ENCODE measurements around the gene CBLB. TPM values are rescaled to one million over a fixed set of nuclear protein-coding genes. Genes with fewer than 3 reads are reported as not detected.
"Not testable (repeated sequence)": the region's sequence is repeated elsewhere in the genome, so short reads cannot be mapped to it uniquely, and the experiment has no call there.

CBLB gene
- total RNA-seq, 6 experiments from 2014 or later, result 17.6 to 22.6 (median 20.6) TPM

DNA sequence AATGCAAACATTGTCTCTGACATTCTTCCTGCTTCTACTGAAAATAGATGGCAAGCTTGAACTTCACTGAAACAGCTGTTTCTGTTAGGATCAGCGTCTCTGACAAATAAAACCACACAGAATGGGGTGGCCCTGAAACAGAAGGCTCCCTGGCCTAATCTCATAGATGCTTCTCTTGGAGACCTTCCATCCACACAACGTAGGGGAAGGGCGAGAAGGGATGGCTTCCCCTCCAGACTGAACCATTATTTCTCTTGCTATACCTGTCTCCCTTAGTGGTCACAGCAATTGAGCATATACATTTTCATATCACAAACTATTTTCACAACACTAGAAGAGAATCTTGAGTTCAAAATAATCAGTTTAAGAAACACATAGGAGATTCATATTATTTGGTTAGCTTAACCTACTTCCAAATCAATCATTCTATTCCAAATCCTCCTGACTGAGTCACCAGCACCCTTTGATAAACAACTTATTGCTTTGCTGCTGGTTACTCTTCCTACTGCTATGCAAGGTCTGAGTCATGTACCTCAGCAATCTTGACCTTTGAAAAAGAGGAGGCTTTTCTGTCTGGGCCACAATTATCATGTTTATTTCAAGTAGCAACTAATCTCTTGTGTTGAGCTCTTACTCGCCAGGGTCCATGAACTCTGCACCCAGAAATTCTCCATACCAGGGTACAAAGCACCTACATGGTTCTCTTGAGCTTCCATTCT is 45.5 kb downstream of the CBLB start:
- no peak for TF ChIP-seq CTCF (IDR thresholded peaks at IDR 0.05)
- peaks cover 74% of the 10 kb centered on the region for H3K4me1 Mint-ChIP-seq (ENCODE audit: low read depth)
- H3K36me3 Mint-ChIP-seq (ENCODE audit: low read depth), result peaks cover 35% of the 10 kb centered on the region
- peak; percentile 92 for DNase-seq
- H3K4me3 Mint-ChIP-seq, result peak overlapping the region; percentile 48
- no peaks in the 10 kb centered on the region; the same call in none of the 2 replicates for H3K27me3 Mint-ChIP-seq (ENCODE audit: insufficient read depth)
- H3K27ac Mint-ChIP-seq, result peak overlapping the region; percentile 88
- no peaks in the 10 kb centered on the region for H3K9me3 Mint-ChIP-seq

- Mint-ChIP-seq H3K36me3 (ENCODE audit: low read depth) (peaks cover 35% of the 10 kb centered on the region), H3K27ac (peak overlapping the region; percentile 88), H3K4me1 (ENCODE audit: low read depth) (peaks cover 66% of the 10 kb centered on the region), H3K4me3 (peak overlapping the region; percentile 48), H3K9me3 (no peaks in the 10 kb centered on the region), H3K27me3 (ENCODE audit: insufficient read depth) (no peaks in the 10 kb centered on the region; the same call in none of the 2 replicates)
- no peak for DNase-seq
- no peak for TF ChIP-seq CTCF (IDR thresholded peaks at IDR 0.05)
Measured at GRCh38 chr3:105822171-105823123, 46.4 kb downstream of the CBLB start.

GRCh38 chr3:105821433-105821832 is 47.4 kb downstream of the CBLB start:
- no peak for TF ChIP-seq CTCF (IDR thresholded peaks at IDR 0.05)
- H3K27ac Mint-ChIP-seq, result peak overlapping the region; percentile 27; the same call in 1 of the 2 replicates
- peaks cover 66% of the 10 kb centered on the region for H3K4me1 Mint-ChIP-seq (ENCODE audit: low read depth)
- no peaks in the 10 kb centered on the region; the same call in 1 of the 2 replicates for H3K27me3 Mint-ChIP-seq (ENCODE audit: insufficient read depth)
- H3K4me3 Mint-ChIP-seq, result no peak overlapping the region
- no peaks in the 10 kb centered on the region for H3K9me3 Mint-ChIP-seq
- no peak for DNase-seq
- peaks cover 34% of the 10 kb centered on the region for H3K36me3 Mint-ChIP-seq (ENCODE audit: low read depth)

DNA sequence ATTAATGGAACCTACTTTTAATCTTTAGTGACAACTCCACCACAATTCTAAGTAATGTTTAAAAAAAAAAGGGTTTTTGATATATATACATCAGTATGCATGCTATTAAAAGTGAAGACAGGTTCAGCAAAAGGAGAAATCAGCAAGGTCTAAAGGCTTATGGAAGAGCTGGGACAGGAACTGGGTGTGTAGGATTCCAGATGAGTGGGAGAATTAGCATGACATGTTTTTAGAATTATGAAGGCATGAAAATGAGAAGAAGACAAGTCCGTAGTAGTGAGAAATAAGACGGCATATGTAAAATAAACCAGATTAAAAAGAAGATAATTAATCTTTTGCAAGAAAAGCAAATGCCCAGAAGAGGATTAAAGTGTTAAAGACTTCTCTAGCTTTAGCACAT is 52.0 kb downstream of the CBLB start:
- Mint-ChIP-seq H3K9me3 (peaks cover 7% of the 10 kb centered on the region; the same call in 1 of the 2 replicates), H3K36me3 (ENCODE audit: low read depth) (peaks cover 37% of the 10 kb centered on the region), H3K27me3 (ENCODE audit: insufficient read depth) (no peaks in the 10 kb centered on the region), H3K4me1 (ENCODE audit: low read depth) (peaks cover 55% of the 10 kb centered on the region), H3K27ac (no peak overlapping the region), H3K4me3 (no peak overlapping the region)
- no peak for DNase-seq
- TF ChIP-seq CTCF (IDR thresholded peaks at IDR 0.05), result no peak

GRCh38 chr3:105815331-105815730 is 53.5 kb downstream of the CBLB start:
- Mint-ChIP-seq H3K4me1 (ENCODE audit: low read depth) (peaks cover 53% of the 10 kb centered on the region), H3K36me3 (ENCODE audit: low read depth) (peaks cover 27% of the 10 kb centered on the region)
- H3K9me3 Mint-ChIP-seq; H3K27ac Mint-ChIP-seq; DNase-seq; H3K4me3 Mint-ChIP-seq; H3K27me3 Mint-ChIP-seq (ENCODE audit: insufficient read depth): not testable (repeated sequence)
